ENCODE results near the gene SMIM10L1.

The SMIM10L1 gene

GRCh38 chr12:11171145-11171968, at the start of gene SMIM10L1:
TSS of gene SMIM10L1 (plus strand) at chr12:11171194. CDS start at chr12:11171357, 163 bp downstream.
- DNase-seq, result peak; percentile 85 to 96

GRCh38 chr12:11130382-11130781, 40.6 kb upstream of the SMIM10L1 start:
- no peak for DNase-seq

GRCh38 chr12:11130999-11131398, 40.0 kb upstream of the SMIM10L1 start:
- DNase-seq, result no peak

GRCh38 chr12:11133162-11133561, 37.8 kb upstream of the SMIM10L1 start:
- DNase-seq, result no peak

GRCh38 chr12:11133816-11134215, 37.2 kb upstream of the SMIM10L1 start:
- DNase-seq, result no peak

- DNase-seq, result no peak
Measured at GRCh38 chr12:11134305-11134704, 36.7 kb upstream of the SMIM10L1 start, which contains the start of gene TAS2R30. TSS of gene TAS2R30 (minus strand) at chr12:11134644. CDS start at chr12:11134244, 400 bp downstream.

GRCh38 chr12:11136075-11136474, 34.9 kb upstream of the SMIM10L1 start:
- no peak for DNase-seq

- DNase-seq, result no peak
Measured at GRCh38 chr12:11143352-11143751, 27.6 kb upstream of the SMIM10L1 start.

GRCh38 chr12:11144297-11144696, 26.7 kb upstream of the SMIM10L1 start:
- DNase-seq, result no peak

- DNase-seq, result no peak
Measured at GRCh38 chr12:11147420-11147819, 23.6 kb upstream of the SMIM10L1 start.

- DNase-seq, result no peak
Measured at GRCh38 chr12:11150832-11151231, 20.2 kb upstream of the SMIM10L1 start.

GRCh38 chr12:11152725-11153124, 18.3 kb upstream of the SMIM10L1 start:
- no peak for DNase-seq

- no peak for DNase-seq
Measured at GRCh38 chr12:11154400-11154925, 16.5 kb upstream of the SMIM10L1 start.

- DNase-seq, result no peak
Measured at GRCh38 chr12:11158885-11159444, 12.0 kb upstream of the SMIM10L1 start.

GRCh38 chr12:11162502-11162901, 8.5 kb upstream of the SMIM10L1 start:
- no peak for DNase-seq

- no peak for DNase-seq
Measured at GRCh38 chr12:11164384-11164783, 6.6 kb upstream of the SMIM10L1 start.

- no peak for DNase-seq
Measured at GRCh38 chr12:11166300-11166699, 4.7 kb upstream of the SMIM10L1 start.

- DNase-seq, result no peak
Measured at GRCh38 chr12:11170810-11171144, 217 bp upstream of the SMIM10L1 start.

- DNase-seq, result no peak
Measured at GRCh38 chr12:11171969-11172675, 1.1 kb downstream of the SMIM10L1 start.

- peak in 1 of 2 experiments; percentile 13 for DNase-seq
Measured at GRCh38 chr12:11174022-11174421, 3.0 kb downstream of the SMIM10L1 start.

- no peak for DNase-seq
Measured at GRCh38 chr12:11178250-11178649, 7.3 kb downstream of the SMIM10L1 start.

GRCh38 chr12:11182529-11182928, 11.5 kb downstream of the SMIM10L1 start:
- no peak for DNase-seq

GRCh38 chr12:11183011-11183410, 12.0 kb downstream of the SMIM10L1 start:
- DNase-seq, result no peak

- DNase-seq, result no peak
Measured at GRCh38 chr12:11186837-11187236, 15.8 kb downstream of the SMIM10L1 start, which contains the start of gene TAS2R42. TSS of gene TAS2R42 (minus strand) at chr12:11186937. CDS start at chr12:11186937, 0 bp downstream.

Measured in NCI-H446 (cell line).